Motor neuron (in vitro differentiated cells): ENCODE data around the gene TTYH3. TPM values are rescaled to one million over a fixed set of nuclear protein-coding genes. Genes with fewer than 3 reads are reported as not detected.

Experiments used
- ATAC-seq, 8 experiments: fragments of 200-7000 bp; cut with Tn5 transposase; replicated peaks in 6 of 8; 2 replicates each; pipeline ENCODE4 v1.8.0; 2021; ENCODE audit warnings: mild to moderate bottlenecking in 8 of 8, moderate library complexity in 8 of 8
- H3K27ac ChIP-seq, 2 donors: fragments of 250-450 bp; sonication (Bioruptor Pico); 2 replicates each; pipeline ENCODE4 v1.9.0; 2021; ENCODE audit warnings: antibody characterized with exemption in 2 of 2, mild to moderate bottlenecking in 2 of 2, moderate library complexity in 1 of 2
- H3K4me1 ChIP-seq, 2 donors: fragments of 250-450 bp; sonication (Bioruptor Pico); replicated peaks in 1 of 2; 2 replicates each; pipeline ENCODE4 v1.6.1; 2021; ENCODE audit warnings: antibody characterized with exemption in 2 of 2, mild to moderate bottlenecking in 2 of 2, moderate library complexity in 1 of 2
- H3K4me3 ChIP-seq, 5 donors: fragments of 250-450 bp; sonication (Bioruptor Pico); 2 replicates each; pipeline ENCODE4 v1.9.0; 2021; ENCODE audit warnings: antibody characterized with exemption in 5 of 5, mild to moderate bottlenecking in 5 of 5, moderate library complexity in 4 of 5
- WGBS, 10 experiments: fragments of 450-650 bp; shearing (Covaris generic); methylation state at CpG; one replicate each; pipeline ENCODE4 v1.0.0; 2022; 5-methylcytosine and 5-hydroxymethylcytosine counted together
- in situ Hi-C, 9 experiments: fragments of 400-800 bp; cut with MboI; loops; one replicate each; pipeline ENCODE4 v1.15.0; 2021; ENCODE audit warnings: low sequenced_read_pairs in 9 of 9, low pct_unique_long_range_greater_than_20kb in 2 of 9; ENCODE audit not compliant: unreplicated experiment in 9 of 9
- total RNA-seq, 8 experiments: library from RNA; unstranded; fragments of 300-600 nt; gene quantifications; 2 replicates each; pipeline versions ENCODE4 v1.2.3 to v1.2.4, GENCODE V29; 2022

Gene TTYH3
- total RNA-seq, 8 experiments from 2014 or later: 9.6 to 71.1 (median 37.5) TPM

DNA sequence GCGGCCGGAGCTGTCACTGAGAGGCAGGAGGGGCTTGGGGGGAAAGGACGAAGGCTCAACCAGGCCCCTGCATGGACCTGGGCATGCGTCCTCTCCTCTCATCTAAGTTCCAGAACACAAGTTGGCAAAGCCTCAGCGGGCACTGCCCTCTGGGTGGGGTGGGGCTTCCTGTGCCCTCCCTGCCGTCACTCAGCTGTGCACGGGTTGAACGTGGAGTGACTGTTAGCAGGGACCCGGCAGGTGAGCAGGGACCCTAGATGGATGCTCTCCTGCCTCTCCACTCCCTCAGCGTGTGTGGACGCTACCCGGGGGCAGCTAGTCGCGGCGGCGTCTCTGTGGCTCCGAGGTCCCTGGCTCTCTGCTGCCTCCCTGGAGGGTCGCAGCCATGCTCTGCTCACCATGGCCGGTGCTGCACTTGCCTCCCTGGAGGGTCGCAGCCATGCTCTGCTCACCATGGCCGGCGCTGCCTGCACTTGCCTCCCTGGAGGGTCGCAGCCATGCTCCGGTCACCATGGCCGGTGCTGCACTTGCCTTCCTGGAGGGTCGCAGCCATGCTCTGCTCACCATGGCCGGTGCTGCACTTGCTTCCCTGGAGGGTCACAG, 36.4 kb upstream of the TTYH3 start:
- Histone ChIP-seq H3K4me1 (no peaks in the 10 kb centered on the region), H3K27ac (no peak overlapping the region), H3K4me3 (no peak overlapping the region)
- 75 to 100% (median 95%) methylated on average over 1 to 9 of the region's 27 CpGs; no CpG with 5 or more reads in 3 of the 10 experiments for WGBS, 10 experiments
- in situ Hi-C loops: no loop called here
- no peak for ATAC-seq

DNA sequence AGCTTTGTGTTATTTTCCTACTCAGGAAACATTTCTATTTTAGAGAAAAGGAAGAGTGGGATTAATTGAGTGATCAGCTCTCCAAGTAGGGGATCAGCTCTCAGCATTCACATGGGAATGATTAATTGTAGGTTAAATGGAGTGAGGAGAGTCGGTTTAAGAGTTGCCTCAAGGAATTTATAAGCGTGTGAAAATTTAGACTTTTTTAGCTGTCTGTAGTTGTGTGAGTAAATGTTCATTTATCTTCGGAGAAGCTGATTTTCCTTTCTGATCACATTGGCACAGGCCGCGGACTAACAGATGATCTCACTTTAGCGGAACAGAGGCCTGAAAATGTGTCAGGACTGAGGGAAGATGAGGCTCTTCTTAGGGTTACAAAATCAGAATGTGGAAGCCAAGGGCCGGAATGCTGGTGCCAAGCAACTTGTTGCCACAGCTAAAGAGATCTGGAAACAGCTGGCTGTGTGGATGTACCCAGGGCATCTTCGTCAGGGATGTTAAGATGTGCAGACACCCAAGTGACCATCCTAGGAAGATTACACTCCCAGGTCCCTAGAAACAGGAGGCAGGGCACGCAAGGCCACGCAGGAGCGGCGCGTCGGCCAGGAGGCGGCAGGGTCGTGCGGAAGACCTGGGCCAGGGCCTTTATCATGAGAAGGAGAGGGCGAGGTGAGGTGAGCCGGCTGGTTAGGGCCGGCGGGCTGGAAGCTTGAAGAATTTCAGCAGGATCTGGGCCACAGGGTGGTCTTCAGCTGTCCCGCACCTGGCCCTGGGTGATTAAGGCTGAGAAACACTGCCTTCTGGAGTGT, 35.1 kb upstream of the TTYH3 start:
- peak in 1 of 8 experiments; percentile 49 for ATAC-seq
- in situ Hi-C loops: no loop called here
- WGBS, 10 experiments: 56 to 89% (median 74%) methylated on average over 5 to 19 of the region's 22 CpGs; no CpG with 5 or more reads in 2 of the 10 experiments
- no peaks in the 10 kb centered on the region for H3K4me1 ChIP-seq
- H3K27ac ChIP-seq: no peak overlapping the region
- no peak overlapping the region for H3K4me3 ChIP-seq

DNA sequence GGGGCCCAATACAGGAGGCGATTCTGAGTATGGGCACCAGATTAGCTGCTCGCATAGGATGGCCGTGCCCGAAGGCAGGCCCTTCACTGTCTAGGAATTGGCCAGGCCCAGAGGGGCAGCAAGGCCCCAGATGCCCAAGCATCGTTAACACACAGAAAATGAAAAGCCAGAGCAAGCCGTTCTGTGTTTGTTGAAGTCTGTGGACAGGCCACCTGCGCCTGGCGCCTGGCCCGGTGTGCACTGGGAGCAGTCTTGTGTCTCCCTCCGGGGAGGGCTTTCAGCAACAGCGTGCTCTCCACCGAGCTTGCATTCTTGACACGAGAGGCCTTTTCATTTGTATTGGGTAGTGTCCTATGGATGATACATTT, 34.5 kb upstream of the TTYH3 start:
- WGBS, 10 experiments: 80 to 100% (median 88%) methylated on average over 1 to 7 of the region's 13 CpGs; no CpG with 5 or more reads in 2 of the 10 experiments
- Histone ChIP-seq H3K4me1 (no peaks in the 10 kb centered on the region), H3K27ac (no peak overlapping the region), H3K4me3 (no peak overlapping the region)
- in situ Hi-C loops: no loop called here
- ATAC-seq: peak in 2 of 8 experiments; percentile 43 to 68

DNA sequence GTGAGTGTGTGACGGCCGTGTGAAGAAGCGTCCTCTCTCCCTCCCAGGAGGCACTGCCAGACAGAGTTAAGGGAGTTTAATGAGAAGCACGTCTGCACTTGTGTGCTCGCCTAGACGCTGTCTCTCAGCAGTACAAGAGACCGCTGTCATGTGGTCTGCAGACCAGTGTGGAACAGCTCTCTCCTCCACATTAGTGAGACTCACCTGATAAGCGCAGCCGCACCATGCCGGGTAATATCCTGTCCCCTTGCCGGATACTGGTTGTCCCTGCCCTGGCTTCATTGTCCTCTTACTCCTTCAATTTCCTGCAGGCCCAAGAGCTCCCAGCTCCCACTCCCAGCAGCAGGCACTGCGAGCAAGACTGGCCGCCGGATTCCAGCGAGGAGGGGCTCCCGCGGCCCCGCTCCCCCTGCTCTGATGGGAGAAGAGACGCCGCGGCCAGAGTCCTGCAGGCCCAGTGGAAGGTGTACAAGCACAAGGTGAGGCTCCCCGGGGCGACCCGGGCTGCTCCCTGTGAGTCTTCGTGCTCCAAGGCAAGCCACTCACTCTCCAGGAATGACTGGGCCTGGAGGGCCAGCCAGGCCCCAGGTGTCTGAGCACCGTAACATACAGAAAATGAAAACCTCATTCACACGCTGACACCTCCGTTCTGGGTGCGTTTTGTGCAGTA, 33.5 kb upstream of the TTYH3 start:
- Histone ChIP-seq H3K4me1 (no peaks in the 10 kb centered on the region), H3K4me3 (no peak overlapping the region), H3K27ac (no peak overlapping the region)
- in situ Hi-C loops: no loop called here
- peak in 5 of 8 experiments; percentile 33 to 54 (median 39) for ATAC-seq
- 70 to 100% (median 94%) methylated on average over 1 to 16 of the region's 29 CpGs; no CpG with 5 or more reads in 2 of the 10 experiments for WGBS, 10 experiments

DNA sequence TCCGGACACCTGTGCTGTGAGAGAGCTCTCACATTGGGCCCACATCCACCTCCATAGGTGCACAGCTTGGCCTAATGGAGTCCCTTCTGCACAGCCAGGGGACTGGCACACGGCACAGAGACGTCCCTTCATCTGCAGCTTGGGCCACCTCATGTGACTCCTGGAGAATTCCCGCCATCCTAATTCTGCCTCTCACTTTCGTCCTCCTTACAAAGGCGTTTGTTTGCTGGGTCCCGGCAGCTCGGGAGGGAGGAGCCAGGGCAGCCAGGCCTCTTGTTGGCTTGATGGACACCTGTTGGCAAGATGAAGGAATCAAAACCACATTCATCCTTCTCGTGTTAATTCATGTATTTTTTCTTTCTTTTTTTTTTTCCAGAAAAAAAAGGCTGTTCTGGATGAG, 30.7 kb upstream of the TTYH3 start:
- no peak for ATAC-seq
- in situ Hi-C loops: no loop called here
- WGBS, 10 experiments: 20 to 100% (median 64%) methylated on average over 1 to 7 of the region's 9 CpGs; no CpG with 5 or more reads in 4 of the 10 experiments
- no peaks in the 10 kb centered on the region for H3K4me1 ChIP-seq
- no peak overlapping the region for H3K27ac ChIP-seq
- H3K4me3 ChIP-seq: no peak overlapping the region

DNA sequence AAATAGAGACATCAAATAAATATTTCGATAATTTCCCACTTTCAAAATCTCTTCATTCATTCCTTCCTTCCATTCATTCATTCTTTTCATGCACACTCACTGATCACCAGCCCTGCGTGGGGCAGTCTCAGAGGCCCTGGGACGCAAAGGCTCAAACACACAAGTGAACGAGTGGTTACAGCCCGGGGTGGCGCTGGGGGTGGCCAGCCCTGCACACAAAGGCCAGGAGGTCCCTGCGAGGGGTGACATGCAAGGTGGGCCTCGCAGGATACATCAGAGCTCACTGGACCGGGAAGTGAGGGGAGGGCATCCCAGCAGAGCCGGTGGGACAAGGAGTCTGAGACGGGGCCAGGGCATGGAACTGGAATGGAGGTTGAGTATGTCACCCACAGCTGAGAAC, 29.9 kb upstream of the TTYH3 start:
- 56 to 100% (median 96%) methylated on average over 1 to 11 of the region's 11 CpGs; no CpG with 5 or more reads in 4 of the 10 experiments for whole genome bisulfite sequencing, 10 experiments
- no peaks in the 10 kb centered on the region for H3K4me1 ChIP-seq
- no peak overlapping the region for H3K4me3 ChIP-seq
- no peak overlapping the region for H3K27ac ChIP-seq
- ATAC-seq: no peak
- in situ Hi-C loops: no loop called here

DNA sequence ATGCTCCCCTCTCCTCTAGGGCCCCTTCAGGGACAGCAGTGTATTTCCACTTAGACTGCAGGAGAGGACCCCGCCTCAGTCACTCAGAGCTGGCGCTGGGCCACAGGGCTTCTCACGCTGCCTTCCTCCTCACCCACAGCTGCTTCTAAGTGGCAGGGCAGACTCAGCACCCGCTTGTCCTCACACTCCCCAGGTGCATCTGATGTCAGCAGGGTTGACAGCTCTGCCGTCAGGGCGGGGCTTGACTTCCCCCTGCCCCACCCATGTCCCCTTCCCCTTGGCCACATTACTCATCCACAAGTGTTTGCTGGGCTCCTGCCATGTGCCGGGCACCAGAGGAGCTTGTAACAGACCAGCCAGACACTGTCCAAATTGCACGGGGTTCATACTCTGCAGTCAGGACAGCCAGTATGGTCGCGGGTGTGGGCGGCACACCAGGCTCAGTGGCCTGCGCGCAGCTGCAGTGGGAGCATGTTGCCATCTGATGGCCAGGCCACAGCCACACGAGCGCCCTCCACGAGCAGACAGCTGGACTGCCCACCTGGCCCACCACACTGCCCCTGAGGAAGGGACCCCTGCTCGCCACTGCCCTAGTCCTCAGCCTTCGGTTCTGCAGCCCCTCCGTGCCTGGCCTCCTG, 29.3 kb upstream of the TTYH3 start:
- 93 to 100% methylated on average over 1 to 3 of the region's 19 CpGs; no CpG with 5 or more reads in 8 of the 10 experiments for WGBS, 10 experiments
- Histone ChIP-seq H3K27ac (no peak overlapping the region), H3K4me1 (no peaks in the 10 kb centered on the region), H3K4me3 (no peak overlapping the region)
- peak in 4 of 8 experiments; percentile 39 to 55 (median 40) for ATAC-seq
- in situ Hi-C loops: no loop called here

DNA sequence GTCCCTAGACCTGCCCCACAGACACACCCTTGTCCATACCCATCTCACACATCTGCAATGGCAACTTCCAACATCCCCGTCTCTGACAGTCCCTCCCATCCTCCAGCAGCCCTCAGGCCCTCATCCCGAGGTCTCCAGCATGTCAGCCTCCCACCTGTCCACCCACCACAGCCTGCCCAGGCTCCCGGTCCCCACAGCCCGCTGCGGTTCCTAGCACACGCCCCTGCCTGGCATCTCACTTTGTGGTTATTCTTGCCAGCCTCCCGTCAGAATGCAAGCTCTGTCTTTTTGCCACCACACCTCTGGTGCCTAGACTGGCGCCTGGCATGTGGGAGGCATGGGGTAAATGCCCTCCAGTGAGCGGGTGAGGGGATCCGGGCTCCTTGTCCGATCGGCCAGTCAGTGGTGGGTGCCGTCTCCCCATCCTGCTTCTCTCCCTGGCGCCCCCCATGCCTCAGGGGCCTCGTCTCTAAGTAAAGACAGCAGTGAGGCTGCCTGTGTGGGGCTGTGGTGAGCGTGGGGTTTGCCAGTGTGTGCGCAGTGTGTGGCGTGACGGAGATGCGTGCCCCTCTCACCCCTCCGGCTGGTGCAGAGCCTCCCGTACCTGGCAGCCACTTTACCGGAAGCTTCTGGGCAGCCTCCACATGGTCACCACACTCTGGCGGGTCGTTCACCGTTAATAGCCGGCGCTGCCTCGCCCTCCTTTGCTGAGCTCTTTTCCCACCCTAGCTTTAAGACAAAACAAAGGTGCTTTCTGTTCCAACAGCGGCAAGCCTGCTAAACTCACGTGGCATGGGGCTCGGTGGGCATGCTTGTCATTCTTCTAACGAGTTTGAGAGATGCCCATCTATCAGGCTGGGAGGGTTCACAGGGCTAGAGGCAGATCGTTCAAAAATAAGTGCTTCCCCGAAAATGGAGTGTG, 28.5 kb upstream of the TTYH3 start:
- Histone ChIP-seq H3K4me1 (peaks cover 0 to 4% of the 10 kb centered on the region in 2 donors), H3K27ac (no peak overlapping the region), H3K4me3 (no peak overlapping the region)
- WGBS, 10 experiments: 83 to 100% (median 94%) methylated on average over 1 to 12 of the region's 35 CpGs; no CpG with 5 or more reads in 4 of the 10 experiments
- ATAC-seq: no peak
- in situ Hi-C loops: no loop called here

DNA sequence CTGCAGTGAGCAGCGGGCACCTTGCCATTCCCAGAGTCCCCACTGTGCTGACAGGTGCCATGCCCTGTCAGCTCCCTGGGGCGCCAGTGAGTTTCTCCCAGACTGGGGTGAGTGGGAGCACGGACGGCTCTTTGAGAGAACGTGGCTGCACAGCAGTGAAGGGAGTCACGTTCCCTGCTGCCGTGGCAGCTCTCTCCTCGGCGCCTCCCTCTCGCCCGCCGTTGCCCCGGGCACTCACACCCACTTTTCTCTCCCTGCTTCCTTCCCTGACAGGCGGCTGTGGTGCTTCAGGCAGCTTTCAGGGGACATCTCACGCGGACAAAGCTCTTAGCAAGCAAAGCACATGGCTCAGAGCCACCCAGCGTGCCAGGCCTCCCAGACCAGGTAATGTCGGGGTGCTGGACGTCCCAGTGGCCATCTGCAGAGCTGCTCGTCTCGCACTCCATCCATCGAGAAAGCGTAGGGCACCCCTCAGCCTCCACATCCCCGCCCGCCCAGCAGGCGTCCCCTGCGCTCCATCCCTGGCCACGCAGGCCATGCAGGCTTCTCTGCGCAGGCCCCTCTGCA, 27.1 kb upstream of the TTYH3 start:
- 85 to 90% (median 90%) methylated on average over 2 to 8 of the region's 29 CpGs; no CpG with 5 or more reads in 7 of the 10 experiments for WGBS, 10 experiments
- Histone ChIP-seq H3K4me1 (peaks cover 0 to 9% of the 10 kb centered on the region in 2 donors), H3K4me3 (no peak overlapping the region), H3K27ac (no peak overlapping the region)
- in situ Hi-C loops: no loop called here
- no peak for ATAC-seq

DNA sequence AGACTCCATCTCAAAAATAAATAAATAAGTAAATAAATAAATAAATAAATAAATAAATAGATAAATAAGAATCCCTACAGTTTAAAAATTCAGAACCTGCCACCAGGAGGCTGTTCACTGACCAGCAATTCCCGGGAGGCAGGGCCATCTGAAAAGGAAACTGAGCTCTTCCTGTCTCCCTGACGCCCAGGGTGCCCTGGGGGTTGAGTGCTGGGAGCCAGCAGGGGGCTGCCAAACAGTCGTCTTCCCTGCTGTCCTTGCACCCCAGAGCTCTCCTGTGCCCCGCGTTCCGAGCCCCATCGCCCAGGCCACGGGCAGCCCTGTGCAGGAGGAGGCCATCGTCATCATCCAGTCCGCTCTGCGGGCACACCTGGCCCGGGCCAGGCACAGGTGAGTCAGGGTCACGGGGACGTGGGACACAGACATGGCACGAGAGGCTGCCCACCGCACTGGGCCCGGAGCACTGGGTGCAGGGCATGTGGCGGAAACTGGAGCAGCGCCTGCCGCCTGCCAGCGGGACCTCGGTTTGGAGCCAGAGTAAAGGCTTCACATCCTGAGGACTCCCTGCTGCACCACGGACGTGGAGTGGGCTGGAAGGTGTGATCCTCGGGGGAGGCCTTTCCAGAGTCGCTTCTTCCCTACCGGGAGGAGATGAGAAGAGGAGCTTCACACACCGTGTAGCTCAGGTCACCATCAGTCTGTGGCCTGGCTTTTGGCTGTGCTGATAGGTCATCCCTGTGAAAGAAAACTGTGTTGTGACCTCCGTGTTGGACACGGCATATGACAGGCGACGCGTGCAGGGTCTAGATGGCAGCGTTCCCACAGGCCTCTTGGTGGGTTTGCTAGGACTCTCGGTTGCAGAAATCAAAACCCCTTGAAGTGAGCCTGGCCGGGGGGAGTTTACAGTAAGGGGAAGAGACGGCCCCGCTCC, 25.9 kb upstream of the TTYH3 start:
- Histone ChIP-seq H3K4me3 (no peak overlapping the region), H3K4me1 (peaks cover 0 to 9% of the 10 kb centered on the region in 2 donors), H3K27ac (no peak overlapping the region)
- in situ Hi-C loops: no loop called here
- ATAC-seq: no peak
- 80 to 100% (median 92%) methylated on average over 1 to 14 of the region's 38 CpGs; no CpG with 5 or more reads in 4 of the 10 experiments for WGBS, 10 experiments

DNA sequence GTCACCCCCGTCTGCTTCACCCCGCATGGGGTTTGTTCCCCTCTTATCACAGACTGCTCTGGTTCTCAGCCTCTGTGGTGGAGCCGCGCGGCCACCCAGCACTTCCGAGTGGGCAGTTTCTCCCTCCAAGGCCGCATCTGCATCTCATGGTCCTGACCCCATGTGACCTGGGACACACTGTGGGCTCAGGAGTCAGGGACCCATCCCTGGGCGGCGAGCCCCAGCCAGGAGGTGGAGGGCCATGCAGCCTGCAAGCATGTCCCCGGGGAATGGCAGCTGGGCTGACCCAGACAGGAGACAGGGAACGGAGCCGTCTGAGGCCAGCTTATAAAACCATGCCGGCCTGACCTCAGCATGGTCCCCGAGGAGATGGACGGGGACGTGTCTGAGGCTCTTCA, 25.2 kb upstream of the TTYH3 start:
- in situ Hi-C loops: no loop called here
- no peak overlapping the region for H3K27ac ChIP-seq
- H3K4me1 ChIP-seq: peaks cover 6 to 12% of the 10 kb centered on the region in 2 donors
- WGBS, 10 experiments: 40 to 90% (median 78%) methylated on average over 2 to 5 of the region's 16 CpGs; no CpG with 5 or more reads in 4 of the 10 experiments
- H3K4me3 ChIP-seq: no peak overlapping the region
- ATAC-seq: peak in 1 of 8 experiments; percentile 1
